Measurements from ENCODE around the gene ECSIT.

Gene ECSIT

GRCh38 chr19:11499890-11500420, 29.0 kb downstream of the ECSIT start:
- DNase-seq, result no peak

- no peak for DNase-seq
Observed at GRCh38 chr19:11499220-11499726, 29.7 kb downstream of the ECSIT start.

- DNase-seq, result no peak
Observed at GRCh38 chr19:11496391-11497163, 32.4 kb downstream of the ECSIT start.

DNA sequence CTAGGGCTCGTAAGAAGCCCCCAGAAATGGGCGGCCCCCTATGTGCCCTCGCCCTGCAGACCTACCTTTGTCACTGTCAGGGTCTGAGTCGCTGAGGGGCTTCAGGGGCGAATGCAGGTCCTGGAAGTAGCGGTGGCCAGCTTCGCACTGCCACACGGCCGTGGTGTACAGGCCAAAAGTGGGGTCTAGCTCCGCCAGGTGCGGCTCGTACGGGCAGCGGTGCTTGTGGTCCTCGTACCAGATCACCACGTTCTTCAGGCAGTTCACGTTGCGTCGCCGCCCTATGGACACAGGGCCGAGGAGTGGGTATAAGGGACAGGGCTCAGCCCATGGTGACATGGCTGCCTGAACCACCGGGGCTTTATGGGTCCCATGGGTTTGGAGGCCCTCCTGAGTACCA, 33.0 kb downstream of the ECSIT start:
- DNase-seq, result no peak

DNA sequence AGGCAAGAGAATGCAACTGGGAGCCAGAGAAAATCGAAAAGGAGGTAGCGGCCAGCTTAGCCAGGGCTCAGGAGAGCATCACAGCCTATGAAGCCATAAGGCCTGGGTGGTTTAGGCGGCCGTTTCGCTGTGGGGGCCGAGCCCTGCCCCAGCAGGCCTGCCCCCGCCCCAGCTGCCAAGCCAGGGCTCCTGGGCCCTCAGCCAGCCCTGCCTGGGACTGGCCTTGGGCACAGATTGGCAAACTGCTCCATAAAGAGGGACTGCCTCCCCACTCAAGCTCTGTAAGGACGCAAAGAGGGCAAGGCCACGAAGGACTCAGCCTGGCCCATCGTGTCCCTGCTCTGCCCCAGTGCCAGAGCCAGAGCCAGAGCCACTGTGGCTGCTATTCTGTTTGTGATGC, 33.5 kb downstream of the ECSIT start:
- no peak for DNase-seq

- DNase-seq, result no peak
Observed at GRCh38 chr19:11494634-11495285, 34.2 kb downstream of the ECSIT start.

DNA sequence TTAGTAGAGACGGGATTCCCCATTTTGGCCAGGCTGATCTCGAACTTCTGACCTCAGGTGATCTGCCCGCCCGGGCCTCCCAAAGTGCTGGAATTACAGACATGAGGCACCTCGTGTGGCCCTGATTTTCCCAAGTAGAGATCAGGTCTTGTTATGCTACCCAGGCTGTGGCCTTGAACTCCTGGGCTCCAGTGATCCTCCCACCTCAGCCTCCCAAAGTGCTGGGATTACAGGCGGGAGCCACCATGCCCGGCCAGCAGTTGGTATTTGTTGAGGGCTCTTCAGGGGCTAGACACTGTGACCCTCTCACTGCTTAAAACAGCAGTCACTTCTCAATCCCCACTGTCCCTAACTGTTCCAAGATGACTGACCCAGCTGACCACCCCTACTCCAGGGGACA, 39.6 kb downstream of the ECSIT start:
- no peak for DNase-seq

GRCh38 chr19:11486661-11487503, 42.1 kb downstream of the ECSIT start:
- DNase-seq, result no peak

GRCh38 chr19:11485245-11485837, 43.6 kb downstream of the ECSIT start:
- no peak for DNase-seq

- DNase-seq, result no peak
Observed at GRCh38 chr19:11483366-11484111, 45.4 kb downstream of the ECSIT start.

DNA sequence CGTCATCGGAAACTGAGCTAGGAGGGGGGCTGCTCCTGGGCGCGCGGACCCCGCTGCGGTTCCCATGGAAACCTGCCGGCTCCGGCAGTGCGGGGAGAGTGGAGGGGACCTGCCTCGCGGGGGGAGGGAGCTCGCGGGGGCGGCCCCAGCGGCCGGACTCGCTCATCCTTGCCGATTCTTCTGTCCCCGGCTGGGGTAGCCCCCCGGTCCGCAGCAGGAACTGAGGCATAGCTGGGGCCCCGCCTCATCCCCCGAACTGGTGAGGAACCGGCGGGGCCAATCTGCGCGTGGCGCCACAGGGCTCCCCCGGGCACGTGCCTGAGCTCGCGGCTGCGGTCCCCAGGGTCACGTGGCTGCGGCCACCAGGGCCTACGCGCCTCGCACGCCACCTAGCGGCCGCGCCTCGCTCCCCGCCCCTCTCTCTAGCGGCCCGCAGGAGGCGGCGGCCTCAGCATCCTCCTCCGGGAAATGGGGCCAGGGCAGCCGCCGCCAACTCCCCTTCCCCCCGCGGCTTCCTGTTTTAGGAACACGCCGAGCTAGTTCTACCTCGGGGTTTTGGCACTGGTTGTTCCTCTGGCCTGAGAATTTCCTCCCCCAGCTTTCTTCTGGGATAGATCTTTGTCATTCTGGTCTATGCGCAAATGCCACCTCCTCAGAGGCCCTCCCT, 46.4 kb downstream of the ECSIT start:
- peak; percentile 77 for DNase-seq

DNA sequence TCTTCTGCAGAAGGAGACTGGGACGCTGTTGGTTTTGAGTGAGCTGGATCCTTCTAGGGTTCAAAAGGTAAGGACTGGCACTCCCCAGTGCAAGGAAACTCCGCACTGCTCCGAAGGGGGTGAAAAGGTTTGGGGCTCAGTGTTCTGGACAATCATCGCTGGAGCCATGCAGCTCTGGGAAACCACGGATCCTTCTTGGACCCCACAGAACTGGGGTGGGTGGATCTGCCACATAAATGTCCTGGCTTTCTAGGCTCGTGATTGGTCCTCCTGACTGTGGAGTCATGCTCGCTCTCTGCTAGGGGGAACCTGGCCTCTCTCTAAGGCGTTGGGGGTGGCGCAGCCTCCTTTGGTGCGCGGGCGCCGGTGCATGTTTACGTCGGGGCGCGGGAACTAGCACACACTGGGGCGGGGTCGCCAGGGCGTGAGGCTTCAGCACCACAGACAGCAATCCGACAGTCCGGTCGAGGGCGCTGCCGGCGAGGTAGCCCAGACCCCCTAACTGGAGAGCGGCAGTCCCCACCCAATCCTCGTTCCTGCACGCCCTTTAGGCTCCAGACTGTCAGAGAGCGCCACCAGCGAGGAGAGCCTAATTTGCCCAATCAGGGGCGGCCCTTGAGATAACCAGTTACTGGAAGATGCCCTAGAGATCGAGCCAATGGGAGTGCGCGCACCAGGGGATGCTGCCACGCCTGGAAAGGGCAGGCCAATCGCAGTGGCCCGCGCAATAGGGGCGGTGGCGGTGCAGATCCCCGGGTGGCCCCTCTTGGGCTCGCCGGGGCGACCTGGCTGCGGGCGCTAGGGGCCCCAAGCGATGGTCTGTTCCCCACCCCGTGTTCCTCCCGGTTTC, 47.2 kb downstream of the ECSIT start:
- peak; percentile 61 for DNase-seq

DNA sequence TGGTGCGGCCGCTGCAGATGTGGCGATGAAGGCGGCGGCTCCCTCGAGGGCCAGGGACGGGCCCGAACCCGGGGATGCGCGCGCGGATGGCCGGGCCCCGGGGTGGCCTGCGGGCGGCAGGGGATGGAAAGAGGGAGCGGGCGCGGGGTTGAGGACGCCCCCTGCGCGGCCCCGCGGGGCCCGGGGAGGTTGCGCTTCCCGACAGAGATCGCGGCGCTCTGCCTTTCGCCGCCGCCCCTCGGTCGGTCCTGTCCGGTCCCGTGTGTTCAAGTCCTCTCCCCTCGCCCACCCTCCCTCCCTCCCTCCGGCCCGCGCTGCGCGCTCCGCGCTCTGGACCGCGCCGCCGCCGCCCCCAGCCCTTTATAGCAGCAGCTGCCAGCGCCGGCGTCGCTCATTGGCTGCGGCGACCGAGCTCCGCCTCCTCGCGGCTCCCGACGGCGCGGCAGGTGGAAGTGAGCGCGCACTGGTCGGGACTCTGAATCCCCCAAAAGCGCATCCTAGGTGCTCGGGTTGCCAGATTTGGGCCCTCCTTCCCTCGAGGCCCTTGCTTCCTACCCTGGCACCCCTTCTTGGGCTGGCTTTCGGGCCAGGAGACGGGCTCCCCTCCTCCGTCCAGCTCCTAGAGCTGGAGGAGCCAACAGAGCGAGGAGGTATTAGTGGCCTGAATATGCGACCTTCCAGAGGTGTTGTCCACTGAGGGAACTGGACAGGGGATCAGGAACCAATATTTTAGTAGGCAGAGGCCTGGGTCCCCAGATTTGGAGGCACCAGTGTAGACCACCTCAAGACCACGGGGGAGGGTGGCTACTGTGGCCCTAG, 48.0 kb downstream of the ECSIT start, which contains the start of gene ELAVL3:
ELAVL3 (minus strand) TSS at position 332 of the 819 bp plus-strand sequence. CDS start 438 bp downstream, outside the sequence.
- DNase-seq, result no peak

GRCh38 chr19:11479898-11480714, 48.8 kb downstream of the ECSIT start:
- DNase-seq, result no peak

DNA sequence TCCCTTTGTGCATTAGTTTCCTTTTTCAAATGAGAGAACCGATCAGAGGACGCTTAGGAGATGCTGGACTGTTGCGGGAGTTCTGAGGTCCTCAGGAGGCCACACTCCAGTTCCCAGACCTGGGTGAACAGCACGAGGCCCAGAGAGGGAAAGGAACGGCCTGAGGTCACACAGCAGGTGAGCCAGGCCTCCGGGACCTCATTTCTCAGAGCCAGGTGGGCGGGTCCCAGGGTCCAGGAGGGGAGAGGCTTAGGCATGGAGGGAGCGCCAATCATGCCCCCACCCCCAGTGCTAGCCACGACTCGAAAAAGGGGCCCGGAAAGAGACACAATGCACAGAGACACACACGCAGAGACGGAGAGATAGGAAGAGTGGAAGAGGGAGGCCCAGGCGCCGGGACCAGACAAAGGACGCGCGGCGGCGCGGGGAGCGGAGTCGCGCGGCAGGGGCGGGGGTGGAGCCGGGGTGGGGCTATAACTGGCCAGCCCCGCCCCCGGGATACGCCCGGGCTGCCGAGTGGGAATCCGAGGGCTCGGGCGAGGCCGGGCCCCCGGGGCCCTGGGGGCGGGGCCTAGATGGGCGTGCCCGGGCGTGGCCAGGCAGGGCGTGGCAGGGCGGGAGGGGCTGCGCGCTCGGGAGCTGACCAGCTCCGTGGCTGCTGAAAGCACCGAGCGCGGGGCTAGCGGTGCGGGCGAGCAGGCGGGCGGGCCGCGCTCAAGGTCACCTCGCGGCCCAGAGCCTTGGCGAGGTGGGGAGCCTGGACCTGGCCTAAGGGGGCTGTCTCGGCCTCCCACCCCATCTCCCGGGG, 49.6 kb downstream of the ECSIT start:
- DNase-seq, result no peak

- DNase-seq, result no peak
Observed at GRCh38 chr19:11478167-11479089, 50.5 kb downstream of the ECSIT start.
